ENCODE measurements around the gene GLIS1. TPM values are rescaled to one million over a fixed set of nuclear protein-coding genes. Genes with fewer than 3 reads are reported as not detected.

GLIS1 gene
- total and polyA plus RNA-seq, 4 donors = 0.19 to 1.8 (median 0.65) TPM

DNA sequence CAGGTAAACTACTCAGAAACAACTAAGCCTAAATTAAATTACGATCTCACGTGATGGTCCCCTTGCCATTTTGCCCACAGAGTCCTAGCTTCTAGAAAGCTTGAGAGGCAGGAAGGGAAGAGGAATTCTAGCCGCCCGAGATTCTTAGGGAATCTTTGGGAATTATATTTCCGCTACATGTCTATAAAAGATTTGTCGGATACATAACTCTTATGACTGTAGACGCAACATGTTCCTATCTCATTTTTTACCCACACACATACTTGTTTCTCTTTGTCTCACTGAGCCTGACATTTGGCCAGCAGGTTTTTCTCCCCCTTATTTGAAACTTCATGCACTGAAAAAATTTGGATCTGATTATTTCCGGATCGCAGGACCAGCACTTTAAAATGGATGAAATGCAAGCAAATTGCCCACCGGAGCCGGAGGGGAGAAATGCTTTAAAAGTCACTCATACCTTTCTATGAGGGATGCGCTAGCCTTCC lies 5.5 kb downstream of the GLIS1 start:
- 92% methylated on average over 12 of the region's 12 CpGs for WGBS, 2 donors

DNA sequence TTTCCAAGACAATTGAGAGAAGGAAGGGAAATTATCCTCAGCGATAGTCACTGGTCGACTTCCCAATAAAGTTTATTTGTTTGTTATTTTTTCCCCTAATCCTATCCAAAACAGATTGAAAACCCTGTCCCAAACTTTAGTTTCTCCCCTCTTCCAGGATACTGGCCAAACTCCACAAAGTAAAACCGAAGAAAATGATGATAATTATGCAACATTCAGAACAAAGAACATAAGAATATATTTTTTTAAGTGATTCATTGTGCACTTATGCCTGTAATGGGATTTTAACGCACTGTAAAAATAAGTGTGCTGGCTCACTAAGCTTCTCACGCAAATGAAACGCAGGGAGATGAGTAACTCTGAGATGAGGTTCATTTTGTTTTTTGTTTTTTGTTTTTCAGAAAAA lies 6.0 kb downstream of the GLIS1 start:
- ATAC-seq (ENCODE audit: low FRiP score) (no peak), DNase-seq (no peak)
- Histone ChIP-seq H3K4me3 (ENCODE audit: low read length in 2 of 2) (no peak overlapping the region), H3K4me1 (ENCODE audit: control insufficient read depth in 1 of 2, insufficient read depth in 2 of 2, low read length in 2 of 2) (no peaks in the 10 kb centered on the region), H3K27me3 (ENCODE audit: control insufficient read depth in 1 of 2, insufficient read depth in 2 of 2, low read length in 1 of 2) (no peaks in the 10 kb centered on the region), H3K27ac (ENCODE audit: low read depth in 1 of 2, low read length in 2 of 2) (no peak overlapping the region), H3K36me3 (ENCODE audit: control insufficient read depth in 1 of 2, insufficient read depth in 2 of 2, low read length in 1 of 2) (no peaks in the 10 kb centered on the region), H3K9me3 (ENCODE audit: control insufficient read depth, low read length) (no peaks in the 10 kb centered on the region)
- intact Hi-C loops (cut with DNase I) = no loop called here
- WGBS, 2 donors = 46 to 47% methylated on average over 6 of the region's 6 CpGs

More for the DNA sequence above, 5.5 kb downstream of the GLIS1 start:
- H3K4me1 ChIP-seq (ENCODE audit: control insufficient read depth in 1 of 2, insufficient read depth in 2 of 2, low read length in 2 of 2) = no peaks in the 10 kb centered on the region
- H3K27ac ChIP-seq (ENCODE audit: low read depth in 1 of 2, low read length in 2 of 2) = no peak overlapping the region
- H3K4me3 ChIP-seq (ENCODE audit: low read length in 2 of 2) = no peak overlapping the region
- DNase-seq (no peak), ATAC-seq (ENCODE audit: low FRiP score) (no peak)
- H3K9me3 ChIP-seq (ENCODE audit: control insufficient read depth, low read length) = no peaks in the 10 kb centered on the region
- no peaks in the 10 kb centered on the region for H3K36me3 ChIP-seq (ENCODE audit: control insufficient read depth in 1 of 2, insufficient read depth in 2 of 2, low read length in 1 of 2)
- H3K27me3 ChIP-seq (ENCODE audit: control insufficient read depth in 1 of 2, insufficient read depth in 2 of 2, low read length in 1 of 2) = no peaks in the 10 kb centered on the region
- intact Hi-C loops (cut with DNase I) = no loop called here

DNA sequence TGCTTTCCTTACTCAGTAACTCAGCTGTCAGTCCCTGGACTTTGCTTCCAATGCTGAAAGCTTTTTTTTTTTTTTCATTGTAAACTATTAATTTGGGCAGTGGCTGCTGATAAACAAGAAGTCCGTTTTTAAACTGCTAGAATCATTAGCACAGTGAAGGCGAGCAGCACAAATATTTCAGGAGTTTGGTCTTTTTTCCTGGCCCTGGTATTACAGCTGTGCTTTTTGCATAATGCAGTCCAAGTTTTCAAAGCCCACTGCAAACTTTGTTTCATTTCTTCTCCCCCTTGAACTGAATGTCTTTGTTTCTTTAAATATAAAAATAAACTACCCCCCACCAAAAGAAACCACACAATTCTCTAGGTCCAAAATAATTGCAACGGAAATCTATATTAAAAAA lies 6.6 kb downstream of the GLIS1 start:
- Histone ChIP-seq H3K9me3 (ENCODE audit: control insufficient read depth, low read length) (no peaks in the 10 kb centered on the region), H3K27ac (ENCODE audit: low read depth in 1 of 2, low read length in 2 of 2) (no peak overlapping the region), H3K27me3 (ENCODE audit: control insufficient read depth in 1 of 2, insufficient read depth in 2 of 2, low read length in 1 of 2) (no peaks in the 10 kb centered on the region), H3K36me3 (ENCODE audit: control insufficient read depth in 1 of 2, insufficient read depth in 2 of 2, low read length in 1 of 2) (no peaks in the 10 kb centered on the region), H3K4me1 (ENCODE audit: control insufficient read depth in 1 of 2, insufficient read depth in 2 of 2, low read length in 2 of 2) (no peaks in the 10 kb centered on the region), H3K4me3 (ENCODE audit: low read length in 2 of 2) (no peak overlapping the region)
- ATAC-seq (ENCODE audit: low FRiP score) = no peak
- intact Hi-C loops (cut with DNase I) = no loop called here
- no peak for DNase-seq
- WGBS, 2 donors = 49 to 50% methylated on average over 3 of the region's 3 CpGs

DNA sequence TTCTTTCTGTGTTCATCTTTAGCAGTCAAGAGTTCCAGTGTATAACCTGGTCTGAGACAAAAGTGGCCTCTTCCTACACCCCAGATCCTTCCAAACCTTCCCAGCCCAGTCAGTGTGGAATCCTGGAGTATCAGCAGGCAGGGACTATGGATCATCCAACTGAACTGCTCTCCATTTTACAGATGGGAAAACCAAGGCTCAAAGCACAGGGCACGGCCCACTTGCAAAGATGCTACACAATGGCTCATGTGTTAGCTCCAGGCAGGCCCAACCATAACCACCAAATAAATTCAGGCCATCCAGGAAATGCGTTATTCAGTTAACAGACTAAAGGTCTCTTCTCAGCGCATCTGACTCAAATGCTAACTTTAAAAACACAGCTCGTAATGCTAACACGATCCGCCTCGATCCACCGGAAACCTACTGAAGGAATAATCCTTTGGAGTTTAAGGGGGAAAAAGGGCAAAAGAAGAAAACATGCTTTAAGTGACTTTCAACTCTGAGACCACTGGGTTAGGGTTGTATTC lies 7.1 kb downstream of the GLIS1 start:
- H3K36me3 ChIP-seq (ENCODE audit: control insufficient read depth in 1 of 2, insufficient read depth in 2 of 2, low read length in 1 of 2) = no peaks in the 10 kb centered on the region
- DNase-seq (no peak), ATAC-seq (ENCODE audit: low FRiP score) (no peak)
- intact Hi-C loops (cut with DNase I) = no loop called here
- no peaks in the 10 kb centered on the region for H3K27me3 ChIP-seq (ENCODE audit: control insufficient read depth in 1 of 2, insufficient read depth in 2 of 2, low read length in 1 of 2)
- 92 to 96% methylated on average over 8 of the region's 8 CpGs for WGBS, 2 donors
- no peak overlapping the region for H3K4me3 ChIP-seq (ENCODE audit: low read length in 2 of 2)
- H3K4me1 ChIP-seq (ENCODE audit: control insufficient read depth in 1 of 2, insufficient read depth in 2 of 2, low read length in 2 of 2) = no peaks in the 10 kb centered on the region
- no peaks in the 10 kb centered on the region for H3K9me3 ChIP-seq (ENCODE audit: control insufficient read depth, low read length)
- H3K27ac ChIP-seq (ENCODE audit: low read depth in 1 of 2, low read length in 2 of 2) = no peak overlapping the region

DNA sequence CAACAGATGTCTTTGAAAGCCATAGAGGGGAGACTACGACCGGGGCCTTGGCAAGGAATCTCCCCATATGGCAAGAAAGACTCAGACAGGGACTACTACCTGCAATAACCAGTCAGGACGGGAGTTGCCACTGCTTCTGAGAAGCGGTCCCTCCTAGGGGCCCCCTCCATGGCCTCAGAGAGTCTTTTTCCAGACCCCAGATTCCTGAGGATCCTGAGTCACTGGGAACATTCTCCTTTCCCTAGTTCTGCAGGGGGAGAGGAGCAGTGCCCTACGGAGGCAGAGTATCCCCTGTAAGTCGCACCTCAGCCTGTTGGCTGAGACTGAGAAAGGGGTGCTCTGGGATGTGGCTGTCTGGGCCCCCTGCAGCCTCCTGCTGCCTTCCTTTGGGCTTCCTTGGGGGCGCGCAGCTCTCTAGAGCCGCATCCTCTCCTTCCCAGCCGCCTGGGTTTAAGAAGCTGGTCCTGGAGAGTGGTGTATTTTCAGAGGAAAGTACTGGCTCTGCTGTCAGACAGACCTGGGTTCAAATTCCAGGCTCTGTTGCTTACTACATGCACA lies 7.8 kb downstream of the GLIS1 start:
- Histone ChIP-seq H3K27ac (ENCODE audit: low read depth in 1 of 2, low read length in 2 of 2) (no peak overlapping the region), H3K27me3 (ENCODE audit: control insufficient read depth in 1 of 2, insufficient read depth in 2 of 2, low read length in 1 of 2) (no peaks in the 10 kb centered on the region), H3K4me1 (ENCODE audit: control insufficient read depth in 1 of 2, insufficient read depth in 2 of 2, low read length in 2 of 2) (no peaks in the 10 kb centered on the region), H3K36me3 (ENCODE audit: control insufficient read depth in 1 of 2, insufficient read depth in 2 of 2, low read length in 1 of 2) (no peaks in the 10 kb centered on the region), H3K9me3 (ENCODE audit: control insufficient read depth, low read length) (no peaks in the 10 kb centered on the region), H3K4me3 (ENCODE audit: low read length in 2 of 2) (no peak overlapping the region)
- DNase-seq (no peak), ATAC-seq (ENCODE audit: low FRiP score) (no peak)
- WGBS, 2 donors = 91 to 93% methylated on average over 10 of the region's 10 CpGs
- intact Hi-C loops (cut with DNase I) = no loop called here

DNA sequence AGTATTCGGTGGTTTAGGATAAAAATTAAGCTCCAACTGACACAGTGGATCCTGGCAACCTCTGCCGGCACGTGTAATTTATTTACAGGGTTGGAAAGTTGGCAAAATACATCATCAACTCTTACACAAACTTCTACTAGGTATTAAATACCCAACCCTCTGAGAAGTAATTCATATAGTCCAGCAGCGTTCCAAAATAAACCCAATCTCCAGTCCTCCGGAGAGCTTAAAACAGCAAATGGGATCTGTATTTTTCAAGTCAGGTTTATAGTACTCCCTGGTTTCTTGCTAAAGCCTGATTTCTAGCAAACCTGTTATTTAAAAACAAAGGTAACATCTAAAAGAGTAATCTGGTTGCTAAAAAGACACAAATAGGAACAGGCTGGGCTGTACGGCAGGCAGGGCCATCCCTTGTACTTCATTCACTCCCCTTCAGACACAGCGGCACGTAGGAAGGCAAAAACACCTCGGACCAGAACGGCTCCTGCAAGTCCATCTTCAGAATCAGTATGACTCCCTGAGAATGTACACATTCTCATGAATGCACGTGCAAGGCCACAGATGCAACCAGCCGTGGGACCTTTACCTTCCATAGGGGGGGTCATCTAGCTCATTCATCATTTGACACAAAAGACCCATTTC lies 8.6 kb downstream of the GLIS1 start:
- H3K27ac ChIP-seq (ENCODE audit: low read depth in 1 of 2, low read length in 2 of 2) = no peak overlapping the region
- H3K9me3 ChIP-seq (ENCODE audit: control insufficient read depth, low read length) = no peaks in the 10 kb centered on the region
- no peaks in the 10 kb centered on the region for H3K36me3 ChIP-seq (ENCODE audit: control insufficient read depth in 1 of 2, insufficient read depth in 2 of 2, low read length in 1 of 2)
- no peak for DNase-seq
- intact Hi-C loops (cut with DNase I) = no loop called here
- no peaks in the 10 kb centered on the region for H3K4me1 ChIP-seq (ENCODE audit: control insufficient read depth in 1 of 2, insufficient read depth in 2 of 2, low read length in 2 of 2)
- H3K27me3 ChIP-seq (ENCODE audit: control insufficient read depth in 1 of 2, insufficient read depth in 2 of 2, low read length in 1 of 2) = no peaks in the 10 kb centered on the region
- no peak overlapping the region for H3K4me3 ChIP-seq (ENCODE audit: low read length in 2 of 2)
- 40 to 51% methylated on average over 12 of the region's 12 CpGs for WGBS, 2 donors
- ATAC-seq (ENCODE audit: low FRiP score) = no peak

DNA sequence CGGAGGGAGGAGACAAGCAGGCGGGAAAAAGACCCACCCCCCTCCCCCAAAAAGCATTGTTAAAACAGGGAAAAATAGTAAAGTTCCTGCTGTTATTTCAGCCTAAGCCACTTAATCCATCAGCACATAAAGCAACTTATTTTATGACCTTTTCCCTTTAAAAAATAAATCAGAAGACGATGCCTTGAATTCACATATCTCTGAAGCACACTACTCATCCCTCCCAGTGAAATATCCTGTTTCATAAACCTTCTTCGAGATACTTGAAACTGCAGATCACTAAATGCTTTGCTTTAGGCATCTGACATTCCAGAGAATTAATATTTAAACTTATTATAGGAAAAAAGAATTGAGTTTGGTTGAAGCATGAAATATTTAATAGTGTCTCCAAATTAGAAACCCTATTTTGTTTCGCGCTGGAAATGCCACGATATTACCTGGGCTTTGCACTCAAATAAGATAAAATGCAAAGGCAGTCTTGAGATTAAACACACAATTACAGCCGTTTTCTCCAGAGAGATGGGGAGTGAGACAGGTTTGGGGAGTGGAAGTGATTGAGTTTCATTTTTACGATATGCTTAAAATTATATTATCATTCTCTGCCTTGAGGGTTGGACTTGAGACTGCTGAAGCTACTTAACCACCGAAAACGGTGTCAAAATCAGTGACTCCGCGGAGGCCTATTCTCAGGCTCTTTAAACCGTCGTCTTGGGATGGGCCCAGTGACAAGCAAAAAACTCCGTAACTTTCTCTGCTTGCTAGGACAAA lies 9.3 kb downstream of the GLIS1 start:
- Histone ChIP-seq H3K9me3 (ENCODE audit: control insufficient read depth, low read length) (no peaks in the 10 kb centered on the region), H3K4me1 (ENCODE audit: control insufficient read depth in 1 of 2, insufficient read depth in 2 of 2, low read length in 2 of 2) (no peaks in the 10 kb centered on the region), H3K27ac (ENCODE audit: low read depth in 1 of 2, low read length in 2 of 2) (no peak overlapping the region), H3K27me3 (ENCODE audit: control insufficient read depth in 1 of 2, insufficient read depth in 2 of 2, low read length in 1 of 2) (no peaks in the 10 kb centered on the region), H3K36me3 (ENCODE audit: control insufficient read depth in 1 of 2, insufficient read depth in 2 of 2, low read length in 1 of 2) (no peaks in the 10 kb centered on the region), H3K4me3 (ENCODE audit: low read length in 2 of 2) (no peak overlapping the region)
- 67 to 76% methylated on average over 16 of the region's 16 CpGs for WGBS, 2 donors
- no peak for DNase-seq
- intact Hi-C loops (cut with DNase I) = no loop called here
- no peak for ATAC-seq (ENCODE audit: low FRiP score)

DNA sequence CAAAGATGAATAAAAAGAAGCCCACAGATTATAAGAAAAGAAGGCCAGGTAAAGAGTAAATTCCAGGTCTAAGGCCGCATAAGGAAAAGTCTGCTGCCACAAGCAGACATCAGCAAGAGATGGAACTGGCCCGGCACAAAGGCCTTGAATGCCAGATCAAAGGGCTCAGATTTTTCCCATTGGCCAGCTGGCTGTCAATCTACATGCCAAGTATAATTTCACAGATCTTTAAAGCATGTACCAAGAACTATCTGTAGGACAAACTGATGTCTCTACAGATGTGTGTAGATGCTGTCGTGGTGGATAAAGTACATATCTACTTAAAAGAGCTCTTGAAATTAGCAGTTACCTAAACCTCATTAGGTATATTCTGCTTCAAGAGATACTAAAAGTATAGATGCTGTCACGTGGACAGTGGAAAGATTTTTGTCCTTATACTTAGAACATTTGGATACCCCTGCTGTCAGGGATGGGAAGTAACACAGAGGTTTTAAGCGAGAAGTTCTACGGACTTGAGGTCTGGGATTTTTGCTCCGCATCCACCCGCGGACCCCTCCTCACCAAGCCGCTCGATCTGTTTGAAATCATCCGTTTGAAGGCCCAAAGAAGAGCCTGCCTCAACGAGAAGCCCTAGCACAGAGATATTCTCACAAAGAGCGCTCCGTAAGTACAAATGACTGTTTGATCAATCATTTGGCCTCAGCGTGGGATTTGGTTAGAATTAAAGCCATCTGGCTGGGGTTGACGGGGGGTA lies 10.1 kb downstream of the GLIS1 start:
- Histone ChIP-seq H3K36me3 (ENCODE audit: control insufficient read depth in 1 of 2, insufficient read depth in 2 of 2, low read length in 1 of 2) (no peaks in the 10 kb centered on the region), H3K27me3 (ENCODE audit: control insufficient read depth in 1 of 2, insufficient read depth in 2 of 2, low read length in 1 of 2) (no peaks in the 10 kb centered on the region), H3K4me1 (ENCODE audit: control insufficient read depth in 1 of 2, insufficient read depth in 2 of 2, low read length in 2 of 2) (no peaks in the 10 kb centered on the region), H3K27ac (ENCODE audit: low read depth in 1 of 2, low read length in 2 of 2) (no peak overlapping the region), H3K4me3 (ENCODE audit: low read length in 2 of 2) (no peak overlapping the region), H3K9me3 (ENCODE audit: control insufficient read depth, low read length) (no peaks in the 10 kb centered on the region)
- intact Hi-C loops (cut with DNase I) = no loop called here
- DNase-seq (no peak), ATAC-seq (ENCODE audit: low FRiP score) (no peak)
- WGBS, 2 donors = 79 to 87% methylated on average over 17 of the region's 17 CpGs
